ENCODE results near the gene KCNJ5.

GRCh38 chr11:128874427-128874826 lies 16.7 kb upstream of the KCNJ5 start:
- TF ChIP-seq POLR2A (IDR thresholded peaks at IDR 0.05) (no peak), POLR2AphosphoS5 (IDR thresholded peaks at IDR 0.05; ENCODE audit: insufficient read depth in 1 of 2, low read depth in 1 of 2) (no peak)
- TF ChIP-seq, protein P1, sequence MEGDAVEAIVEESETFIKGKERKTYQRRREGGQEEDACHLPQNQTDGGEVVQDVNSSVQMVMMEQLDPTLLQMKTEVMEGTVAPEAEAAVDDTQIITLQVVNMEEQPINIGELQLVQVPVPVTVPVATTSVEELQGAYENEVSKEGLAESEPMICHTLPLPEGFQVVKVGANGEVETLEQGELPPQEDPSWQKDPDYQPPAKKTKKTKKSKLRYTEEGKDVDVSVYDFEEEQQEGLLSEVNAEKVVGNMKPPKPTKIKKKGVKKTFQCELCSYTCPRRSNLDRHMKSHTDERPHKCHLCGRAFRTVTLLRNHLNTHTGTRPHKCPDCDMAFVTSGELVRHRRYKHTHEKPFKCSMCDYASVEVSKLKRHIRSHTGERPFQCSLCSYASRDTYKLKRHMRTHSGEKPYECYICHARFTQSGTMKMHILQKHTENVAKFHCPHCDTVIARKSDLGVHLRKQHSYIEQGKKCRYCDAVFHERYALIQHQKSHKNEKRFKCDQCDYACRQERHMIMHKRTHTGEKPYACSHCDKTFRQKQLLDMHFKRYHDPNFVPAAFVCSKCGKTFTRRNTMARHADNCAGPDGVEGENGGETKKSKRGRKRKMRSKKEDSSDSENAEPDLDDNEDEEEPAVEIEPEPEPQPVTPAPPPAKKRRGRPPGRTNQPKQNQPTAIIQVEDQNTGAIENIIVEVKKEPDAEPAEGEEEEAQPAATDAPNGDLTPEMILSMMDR (IDR thresholded peaks at IDR 0.05) = no peak

All from vagina (tissue), 2 donors.